Transverse colon (tissue), 4 donors: ENCODE results near the gene ASZ1.

Source experiments
- EP300 ChIP-seq: sonication (generic); formaldehyde crosslinking; IDR thresholded peaks from one replicate; pipeline ENCODE4 v1.6.1; 2017; ENCODE audit warnings: antibody characterized with exemption, low read depth
- POLR2AphosphoS5 ChIP-seq, 3 donors: sonication (generic); formaldehyde crosslinking; IDR thresholded peaks; one replicate each; pipeline ENCODE4 v1.6.1; 2016; ENCODE audit warnings: antibody characterized with exemption in 3 of 3
- TF ChIP-seq, protein P1 (sequence below), 5 experiments: fragments of 200-600 bp in 3 of 5; fragments of 450-650 bp in 2 of 5; sonication (generic) in 3 of 5; IDR thresholded peaks; 1 replicate in 2 of 5; 2 replicates in 3 of 5; pipeline ENCODE4 v1.5.1; 2016 to 2017; ENCODE audit warnings: antibody characterized with exemption in 5 of 5, inconsistent platforms in 3 of 5, mild to moderate bottlenecking in 2 of 5, moderate library complexity in 1 of 5

DNA sequence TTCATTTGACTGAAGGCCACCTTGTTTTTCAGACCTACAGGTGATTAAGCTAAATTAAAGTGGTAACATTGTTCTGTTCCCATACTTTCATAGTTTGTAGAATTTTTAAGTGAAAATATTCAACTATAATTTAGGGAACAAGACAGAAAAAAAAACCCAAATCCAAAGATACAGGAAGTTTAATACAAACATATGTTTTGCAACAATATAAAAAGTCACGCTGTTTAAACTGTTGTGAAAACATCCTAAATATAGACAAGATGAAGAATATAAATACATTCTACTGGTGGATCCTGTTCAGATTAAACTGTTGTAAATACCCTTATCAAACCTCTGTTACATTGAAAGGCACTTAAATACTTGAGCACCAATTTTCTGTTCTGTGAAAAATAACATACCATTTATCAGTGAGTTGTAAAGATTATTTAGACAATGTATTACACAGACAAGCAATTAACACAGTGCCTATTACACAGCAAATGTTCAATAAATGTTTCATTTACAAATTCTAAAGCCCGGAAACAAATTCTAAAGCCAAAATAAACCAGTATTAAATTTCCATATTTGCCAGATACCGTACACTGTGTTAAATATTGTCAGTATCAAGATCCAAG lies 14.2 kb downstream of the ASZ1 start:
- TF ChIP-seq EP300 (no peak), POLR2AphosphoS5 (IDR thresholded peaks at IDR 0.05) (no peak)
- TF ChIP-seq, protein P1, sequence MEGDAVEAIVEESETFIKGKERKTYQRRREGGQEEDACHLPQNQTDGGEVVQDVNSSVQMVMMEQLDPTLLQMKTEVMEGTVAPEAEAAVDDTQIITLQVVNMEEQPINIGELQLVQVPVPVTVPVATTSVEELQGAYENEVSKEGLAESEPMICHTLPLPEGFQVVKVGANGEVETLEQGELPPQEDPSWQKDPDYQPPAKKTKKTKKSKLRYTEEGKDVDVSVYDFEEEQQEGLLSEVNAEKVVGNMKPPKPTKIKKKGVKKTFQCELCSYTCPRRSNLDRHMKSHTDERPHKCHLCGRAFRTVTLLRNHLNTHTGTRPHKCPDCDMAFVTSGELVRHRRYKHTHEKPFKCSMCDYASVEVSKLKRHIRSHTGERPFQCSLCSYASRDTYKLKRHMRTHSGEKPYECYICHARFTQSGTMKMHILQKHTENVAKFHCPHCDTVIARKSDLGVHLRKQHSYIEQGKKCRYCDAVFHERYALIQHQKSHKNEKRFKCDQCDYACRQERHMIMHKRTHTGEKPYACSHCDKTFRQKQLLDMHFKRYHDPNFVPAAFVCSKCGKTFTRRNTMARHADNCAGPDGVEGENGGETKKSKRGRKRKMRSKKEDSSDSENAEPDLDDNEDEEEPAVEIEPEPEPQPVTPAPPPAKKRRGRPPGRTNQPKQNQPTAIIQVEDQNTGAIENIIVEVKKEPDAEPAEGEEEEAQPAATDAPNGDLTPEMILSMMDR (IDR thresholded peaks at IDR 0.05) = no peak
